IMR-90 (cell line): Measurements from ENCODE around the gene ATP13A2. TPM values are rescaled to one million over a fixed set of nuclear protein-coding genes. Genes with fewer than 3 reads are reported as not detected.

Source experiments
- ATAC-seq: fragments of 200-7000 bp; cut with Tn5 transposase; 2 replicates; pipeline ENCODE4 v1.9.1; 2020; ENCODE audit warnings: low read depth, mild to moderate bottlenecking, moderate library complexity
- BruUV-seq: library from RNA; stranded (reverse); fragments of 400-500 nt; replicated peaks from 2 replicates; lab custom pipeline; 2021; lab: Mats Ljungman, UMichigan
- CTCF ChIA-PET: fragments of 300-600 bp; formaldehyde crosslinking; extraction: SDS; loops from one replicate; lab custom pipeline; 2021; ENCODE audit warnings: antibody characterized with exemption; lab: Yijun Ruan, JAX
- POLR2A ChIA-PET: fragments of 300-600 bp; sonication (Branson Sonifier 250); formaldehyde crosslinking; loops from one replicate; lab custom pipeline; 2022; ENCODE audit warnings: antibody characterized with exemption; ENCODE audit not compliant: unreplicated experiment; lab: Charles Lee
- DNase-seq: peaks from one replicate; pipeline ENCODE4 v3.0.0; 2013
- H2AFZ ChIP-seq: replicated peaks from 2 replicates; pipeline ENCODE3; 2013; ENCODE audit warnings: low read length, mild to moderate bottlenecking; ENCODE audit not compliant: poor library complexity
- H2AK5ac ChIP-seq: 2 replicates; pipeline ENCODE4 v1.6.1; 2013; ENCODE audit warnings: low read depth, low read length, inconsistent platforms
- H2AK9ac ChIP-seq: replicated peaks from 2 replicates; pipeline ENCODE3; 2013; ENCODE audit warnings: mild to moderate bottlenecking, low read depth, low read length, moderate library complexity; ENCODE audit not compliant: poor library complexity
- H2BK120ac ChIP-seq: 2 replicates; pipeline ENCODE4 v1.6.1; 2013; ENCODE audit warnings: low read depth, low read length, inconsistent platforms
- H2BK15ac ChIP-seq: 3 replicates; pipeline ENCODE4 v1.6.1; 2013; ENCODE audit warnings: low read depth, low read length, inconsistent platforms
- H2BK20ac ChIP-seq: 2 replicates; pipeline ENCODE4 v1.6.1; 2013; ENCODE audit warnings: low read depth, mild to moderate bottlenecking, inconsistent platforms, low read length, moderate library complexity
- H2BK5ac ChIP-seq: 2 replicates; pipeline ENCODE4 v1.6.1; 2013; ENCODE audit warnings: mild to moderate bottlenecking, low read depth, low read length, inconsistent platforms; ENCODE audit not compliant: poor library complexity, severe bottlenecking
- H3K14ac ChIP-seq: replicated peaks from 2 replicates; pipeline ENCODE4 v1.6.1; 2013; ENCODE audit warnings: low read depth, low read length, inconsistent platforms
- H3K18ac ChIP-seq: 2 replicates; pipeline ENCODE4 v1.6.1; 2013; ENCODE audit warnings: low read depth, low read length, control low read depth
- H3K23ac ChIP-seq: 2 replicates; pipeline ENCODE4 v1.6.1; 2013; ENCODE audit warnings: low read depth, low read length, inconsistent platforms
- H3K27ac ChIP-seq: 2 replicates; pipeline ENCODE4 v1.5.1; 2013; ENCODE audit warnings: mild to moderate bottlenecking, control low read depth, low read length; ENCODE audit not compliant: insufficient read depth
- H3K27me3 ChIP-seq: 2 replicates; pipeline ENCODE4 v1.6.1; 2013; ENCODE audit warnings: low read length; ENCODE audit not compliant: control insufficient read depth, insufficient read depth
- H3K36me3 ChIP-seq: 2 replicates; pipeline ENCODE4 v1.6.1; 2013; ENCODE audit warnings: low read length, mixed read lengths; ENCODE audit not compliant: control insufficient read depth, insufficient read depth
- H3K4ac ChIP-seq: 2 replicates; pipeline ENCODE4 v1.6.1; 2013; ENCODE audit warnings: low read depth, low read length, inconsistent platforms
- H3K4me1 ChIP-seq: 2 replicates; pipeline ENCODE4 v1.6.1; 2013; ENCODE audit warnings: low read length, mixed read lengths; ENCODE audit not compliant: control insufficient read depth, insufficient read depth
- H3K4me2 ChIP-seq: 2 replicates; pipeline ENCODE4 v1.6.1; 2013; ENCODE audit warnings: low read depth, mild to moderate bottlenecking, control low read depth, low read length, moderate library complexity
- H3K4me3 ChIP-seq: 2 replicates; pipeline ENCODE4 v1.5.1; 2013; ENCODE audit warnings: low read depth, mild to moderate bottlenecking, control low read depth, low read length, moderate library complexity; ENCODE audit not compliant: insufficient read depth
- H3K56ac ChIP-seq: 2 replicates; pipeline ENCODE4 v1.6.1; 2013; ENCODE audit warnings: low read length, inconsistent platforms; ENCODE audit not compliant: insufficient read depth; ENCODE audit errors: extremely low read depth
- H3K79me1 ChIP-seq, 2 experiments: 2 replicates each; pipeline ENCODE4 v1.6.1; 2013; ENCODE audit warnings: low read length in 2 of 2, inconsistent platforms in 1 of 2, low read depth in 1 of 2
- H3K9ac ChIP-seq: 2 replicates; pipeline ENCODE4 v1.6.1; 2013; ENCODE audit warnings: low read depth, low read length, control low read depth
- H3K9me1 ChIP-seq: 2 replicates; pipeline ENCODE4 v1.6.1; 2013; ENCODE audit warnings: low read length, inconsistent platforms; ENCODE audit not compliant: insufficient read depth
- H3K9me3 ChIP-seq: 2 replicates; pipeline ENCODE4 v1.6.1; 2013; ENCODE audit warnings: low read length; ENCODE audit not compliant: control insufficient read depth, insufficient read depth
- H4K20me1 ChIP-seq: 2 replicates; pipeline ENCODE4 v1.6.1; 2013; ENCODE audit warnings: low read length, inconsistent platforms; ENCODE audit not compliant: insufficient read depth
- H4K5ac ChIP-seq: 2 replicates; pipeline ENCODE4 v1.6.1; 2013; ENCODE audit warnings: mild to moderate bottlenecking, low read depth, low read length, control low read depth
- H4K8ac ChIP-seq, 2 experiments: 2 replicates each; pipeline ENCODE4 v1.6.1; 2013; ENCODE audit warnings: low read depth in 2 of 2, low read length in 2 of 2, control low read depth in 1 of 2, inconsistent platforms in 1 of 2
- H4K91ac ChIP-seq: 2 replicates; pipeline ENCODE4 v1.6.1; 2013; ENCODE audit warnings: low read depth, low read length, inconsistent platforms; ENCODE audit not compliant: insufficient read depth
- BHLHE40 ChIP-seq: fragments of 150-350 bp; IDR thresholded peaks from 2 replicates; pipeline ENCODE4 v1.6.1; 2016; ENCODE audit warnings: mild to moderate bottlenecking, low read depth, low read length
- CEBPB ChIP-seq: IDR thresholded peaks from 2 replicates; pipeline ENCODE4 v1.6.1; 2012; ENCODE audit warnings: low read depth, low read length, improper control_type of control experiment
- CHD1 ChIP-seq: IDR thresholded peaks from 2 replicates; pipeline ENCODE4 v1.6.1; 2012; ENCODE audit warnings: low read depth, low read length, improper control_type of control experiment
- ELK1 ChIP-seq: fragments of 150-350 bp; IDR thresholded peaks from 2 replicates; pipeline ENCODE4 v1.6.1; 2016; ENCODE audit warnings: low read depth, mild to moderate bottlenecking, low read length, moderate library complexity, borderline replicate concordance
- FOS ChIP-seq: fragments of 150-350 bp; IDR thresholded peaks from 2 replicates; pipeline ENCODE4 v1.6.1; 2016; ENCODE audit warnings: low read depth, low read length
- MAFK ChIP-seq: IDR thresholded peaks from 2 replicates; pipeline ENCODE4 v1.6.1; 2012; ENCODE audit warnings: low read depth, low read length, improper control_type of control experiment
- MAZ ChIP-seq: IDR thresholded peaks from 2 replicates; pipeline ENCODE4 v1.6.1; 2012; ENCODE audit warnings: low read depth, mild to moderate bottlenecking, low read length, improper control_type of control experiment, moderate library complexity, borderline replicate concordance
- MXI1 ChIP-seq: IDR thresholded peaks from 2 replicates; pipeline ENCODE4 v1.6.1; 2012; ENCODE audit warnings: low read depth, mild to moderate bottlenecking, low read length, moderate library complexity, borderline replicate concordance
- NFE2L2 ChIP-seq: fragments of 150-350 bp; IDR thresholded peaks from 2 replicates; pipeline ENCODE4 v1.6.1; 2016; ENCODE audit warnings: low read depth, mild to moderate bottlenecking, low read length
- POLR2A ChIP-seq: IDR thresholded peaks from 2 replicates; pipeline ENCODE4 v1.6.1; 2012; ENCODE audit warnings: mild to moderate bottlenecking, low read depth, low read length
- RAD21 ChIP-seq: IDR thresholded peaks from 2 replicates; pipeline ENCODE4 v1.6.1; 2012; ENCODE audit warnings: low read length, improper control_type of control experiment
- RCOR1 ChIP-seq: IDR thresholded peaks from 2 replicates; pipeline ENCODE4 v1.6.1; 2012; ENCODE audit warnings: mild to moderate bottlenecking, low read length, improper control_type of control experiment; ENCODE audit not compliant: insufficient replicate concordance
- RFX5 ChIP-seq: IDR thresholded peaks from 2 replicates; pipeline ENCODE4 v1.8.0; 2012; ENCODE audit warnings: low read depth, mild to moderate bottlenecking, low read length, moderate library complexity
- SMC3 ChIP-seq: fragments of 150-350 bp; IDR thresholded peaks from 2 replicates; pipeline ENCODE4 v1.6.1; 2016; ENCODE audit warnings: low read depth, mild to moderate bottlenecking, antibody characterized with exemption, low read length, moderate library complexity
- dilution Hi-C: fragments of 300-500 bp; cut with HindIII; formaldehyde crosslinking; loops from one replicate; pipeline ENCODE4 v1.14.3; 2018; ENCODE audit warnings: low sequenced_read_pairs; ENCODE audit not compliant: unreplicated experiment
- in situ Hi-C: fragments of 300-500 bp; cut with MboI; formaldehyde crosslinking; loops from 3 replicates; pipeline ENCODE4 v1.14.3; 2019; ENCODE audit warnings: low sequenced_read_pairs, inconsistent platforms, mixed read lengths
- intact Hi-C: fragments of 100-400 bp; cut with micrococcal nuclease; formaldehyde crosslinking; loops from 2 replicates; pipeline ENCODE4 v1.10.0; 2022
- polyA plus RNA-seq, 3 experiments: library from polyadenylated mRNA; depleted of rRNA; stranded (reverse); fragments of >200 nt; gene quantifications; 2 replicates each; pipeline ENCODE4 v1.2.3, GENCODE V29; 2012; ENCODE audit warnings: low replicate concordance in 1 of 3
- total RNA-seq: library from RNA; depleted of rRNA; stranded (reverse); fragments of >200 nt; gene quantifications from 2 replicates; pipeline ENCODE4 v1.2.3, GENCODE V29; 2012
- TF ChIP-seq, protein P1 (sequence below): fragments of 150-350 bp; IDR thresholded peaks from 2 replicates; pipeline ENCODE4 v1.6.1; 2017; ENCODE audit warnings: mild to moderate bottlenecking, antibody characterized with exemption, low read length, low read depth
- TF ChIP-seq, protein P2 (sequence below): conservative IDR thresholded peaks from 2 replicates; pipeline ENCODE4 v1.5.1; 2012; ENCODE audit warnings: mild to moderate bottlenecking, low read depth, low read length, improper control_type of control experiment

Gene ATP13A2
- total and polyA plus RNA-seq, 2 of the 4 experiments (the other 2 are of a cell fraction), result 5.7 to 18.9 TPM

- Histone ChIP-seq H4K20me1 (peaks cover 8% of the 10 kb centered on the region), H2AK5ac (no peak overlapping the region), H3K27ac (no peak overlapping the region), H3K4me2 (peak overlapping the region; percentile 99), H3K36me3 (peaks cover 4% of the 10 kb centered on the region), H2BK20ac (no peak overlapping the region), H2BK15ac (no peak overlapping the region), H3K14ac (no peak overlapping the region), H3K9ac (no peak overlapping the region; the same call in 1 of the 2 replicates), H2BK120ac (no peak overlapping the region), H3K27me3 (no peaks in the 10 kb centered on the region), H2BK5ac (no peak overlapping the region), H2AFZ (no peak overlapping the region), H4K8ac (no peak overlapping the region), H3K56ac (no peak overlapping the region), H3K4ac (no peak overlapping the region), H2AK9ac (no peak overlapping the region), H4K91ac (no peak overlapping the region), H3K18ac (no peak overlapping the region), H3K79me1 (peaks cover 19 to 37% of the 10 kb centered on the region in 2 experiments), H3K9me3 (no peaks in the 10 kb centered on the region), H4K5ac (no peak overlapping the region), H3K4me1 (peaks cover 4% of the 10 kb centered on the region; the same call in 1 of the 2 replicates), H3K23ac (no peak overlapping the region), H3K9me1 (no peaks in the 10 kb centered on the region), H3K4me3 (peak overlapping the region; percentile 86; the same call in 1 of the 2 replicates)
- intact Hi-C loops (no loop called here), in situ Hi-C loops (no loop called here), dilution Hi-C loops (no loop called here)
- ChIA-PET CTCF (no interaction called here), POLR2A (no interaction called here)
- no peak for DNase-seq
- no peak for ATAC-seq
- TF ChIP-seq, protein P1, sequence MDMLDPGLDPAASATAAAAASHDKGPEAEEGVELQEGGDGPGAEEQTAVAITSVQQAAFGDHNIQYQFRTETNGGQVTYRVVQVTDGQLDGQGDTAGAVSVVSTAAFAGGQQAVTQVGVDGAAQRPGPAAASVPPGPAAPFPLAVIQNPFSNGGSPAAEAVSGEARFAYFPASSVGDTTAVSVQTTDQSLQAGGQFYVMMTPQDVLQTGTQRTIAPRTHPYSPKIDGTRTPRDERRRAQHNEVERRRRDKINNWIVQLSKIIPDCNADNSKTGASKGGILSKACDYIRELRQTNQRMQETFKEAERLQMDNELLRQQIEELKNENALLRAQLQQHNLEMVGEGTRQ, result no peak
- TF ChIP-seq BHLHE40, result no peak
- TF ChIP-seq CEBPB, result no peak
- no peak for TF ChIP-seq POLR2A
- TF ChIP-seq RCOR1, result no peak
- no peak for TF ChIP-seq RAD21
- TF ChIP-seq RFX5, result no peak
- TF ChIP-seq NFE2L2, result no peak
- TF ChIP-seq FOS, result no peak
- no peak for TF ChIP-seq ELK1
- TF ChIP-seq MXI1, result no peak
- no peak for TF ChIP-seq MAZ
- TF ChIP-seq CHD1, result no peak
- TF ChIP-seq, protein P2, sequence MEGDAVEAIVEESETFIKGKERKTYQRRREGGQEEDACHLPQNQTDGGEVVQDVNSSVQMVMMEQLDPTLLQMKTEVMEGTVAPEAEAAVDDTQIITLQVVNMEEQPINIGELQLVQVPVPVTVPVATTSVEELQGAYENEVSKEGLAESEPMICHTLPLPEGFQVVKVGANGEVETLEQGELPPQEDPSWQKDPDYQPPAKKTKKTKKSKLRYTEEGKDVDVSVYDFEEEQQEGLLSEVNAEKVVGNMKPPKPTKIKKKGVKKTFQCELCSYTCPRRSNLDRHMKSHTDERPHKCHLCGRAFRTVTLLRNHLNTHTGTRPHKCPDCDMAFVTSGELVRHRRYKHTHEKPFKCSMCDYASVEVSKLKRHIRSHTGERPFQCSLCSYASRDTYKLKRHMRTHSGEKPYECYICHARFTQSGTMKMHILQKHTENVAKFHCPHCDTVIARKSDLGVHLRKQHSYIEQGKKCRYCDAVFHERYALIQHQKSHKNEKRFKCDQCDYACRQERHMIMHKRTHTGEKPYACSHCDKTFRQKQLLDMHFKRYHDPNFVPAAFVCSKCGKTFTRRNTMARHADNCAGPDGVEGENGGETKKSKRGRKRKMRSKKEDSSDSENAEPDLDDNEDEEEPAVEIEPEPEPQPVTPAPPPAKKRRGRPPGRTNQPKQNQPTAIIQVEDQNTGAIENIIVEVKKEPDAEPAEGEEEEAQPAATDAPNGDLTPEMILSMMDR, result no peak
- TF ChIP-seq SMC3, result no peak
- TF ChIP-seq MAFK, result no peak
- no TSS peak for BruUV-seq
Observed at GRCh38 chr1:17052641-17053040, 40.9 kb upstream of the ATP13A2 start.
